ENCODE results near the gene RALY.
A peak's percentile ranks its signal among the peaks of the same experiment; 100 is the strongest.

RALY gene

GRCh38 chr20:33985830-33986229, 7.9 kb upstream of the RALY start:
- H3K27ac ChIP-seq = no peak overlapping the region
- no peak for DNase-seq (ENCODE audit: low read depth, low spot score)

DNA sequence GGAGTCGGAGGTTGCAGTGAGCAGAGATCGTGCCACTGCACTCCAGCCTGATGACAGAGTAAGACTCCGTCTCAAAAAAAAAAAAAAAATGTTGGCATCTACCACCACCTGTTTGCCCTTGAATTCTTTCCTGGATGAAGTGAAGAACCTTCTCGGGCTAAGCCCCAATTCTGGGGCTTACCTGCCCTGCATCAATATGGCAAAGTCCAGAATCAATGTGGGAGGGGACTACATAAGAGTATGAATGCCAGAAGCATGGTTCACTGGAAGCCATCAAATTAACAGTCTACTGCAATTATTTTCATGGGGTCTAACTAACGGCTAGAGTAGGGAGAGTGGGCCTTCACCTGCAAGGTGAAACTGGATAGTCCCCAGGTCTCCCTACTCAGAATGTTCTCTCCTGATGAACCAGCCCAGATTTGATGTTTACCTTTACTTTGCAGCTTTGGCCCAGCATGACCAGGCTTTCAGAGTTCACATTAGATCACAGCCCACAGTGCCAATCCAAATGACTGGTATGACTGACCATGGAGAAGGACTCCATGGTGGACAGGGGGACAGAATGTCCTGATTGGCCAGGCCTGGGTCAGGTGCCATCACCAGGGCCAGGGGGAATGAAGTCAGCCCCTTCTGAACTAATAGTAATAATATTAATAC, 7.0 kb upstream of the RALY start:
- no peak for DNase-seq (ENCODE audit: low read depth, low spot score)
- no peak overlapping the region for H3K27ac ChIP-seq

- H3K27ac ChIP-seq = no peak overlapping the region
Measured at GRCh38 chr20:33990075-33990474, 3.6 kb upstream of the RALY start.

GRCh38 chr20:33991502-33991901, 2.2 kb upstream of the RALY start:
- no peak for DNase-seq (ENCODE audit: low read depth, low spot score)
- H3K27ac ChIP-seq = no peak overlapping the region

More at GRCh38 chr20:33990075-33990474, 3.6 kb upstream of the RALY start:
- no peak for DNase-seq (ENCODE audit: low read depth, low spot score)

DNA sequence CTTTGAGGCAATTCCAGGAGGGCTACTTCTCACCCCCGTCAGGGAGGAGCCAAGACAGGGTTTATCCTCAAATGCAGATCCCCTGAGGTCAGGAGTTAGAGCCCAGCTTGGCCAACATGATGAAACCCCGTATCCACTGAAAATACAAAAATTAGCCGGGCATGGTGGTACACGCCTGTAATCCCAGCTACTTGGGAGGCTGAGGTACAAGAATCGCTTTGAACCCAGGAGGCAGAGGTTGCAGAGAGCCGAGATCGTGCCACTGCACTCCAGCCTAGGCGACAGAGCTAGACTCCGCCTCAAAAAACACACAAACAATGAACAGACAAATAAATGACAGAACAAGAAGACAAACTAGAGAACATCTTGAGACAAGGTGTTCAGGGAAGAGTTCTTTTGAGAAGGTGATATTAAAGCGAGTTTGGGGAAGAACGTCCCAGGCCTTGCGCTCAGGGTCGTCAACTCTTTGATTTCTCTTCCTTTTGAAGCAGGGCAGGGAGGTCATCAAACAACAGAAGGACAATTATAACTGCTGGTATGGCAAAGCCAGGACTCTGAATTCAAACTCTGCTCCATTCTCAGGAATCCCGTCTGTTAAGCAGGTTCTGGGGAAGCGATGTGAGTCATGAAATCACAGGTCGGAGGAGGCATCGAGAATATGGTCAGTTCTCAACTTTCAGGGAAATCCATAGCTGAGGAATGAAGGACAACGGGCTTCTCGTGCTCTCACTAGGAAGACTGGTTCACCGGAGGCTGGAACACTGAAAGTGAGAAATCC, 1.4 kb upstream of the RALY start:
- H3K27ac ChIP-seq = peak overlapping the region; percentile 92
- no peak for DNase-seq (ENCODE audit: low read depth, low spot score)

DNA sequence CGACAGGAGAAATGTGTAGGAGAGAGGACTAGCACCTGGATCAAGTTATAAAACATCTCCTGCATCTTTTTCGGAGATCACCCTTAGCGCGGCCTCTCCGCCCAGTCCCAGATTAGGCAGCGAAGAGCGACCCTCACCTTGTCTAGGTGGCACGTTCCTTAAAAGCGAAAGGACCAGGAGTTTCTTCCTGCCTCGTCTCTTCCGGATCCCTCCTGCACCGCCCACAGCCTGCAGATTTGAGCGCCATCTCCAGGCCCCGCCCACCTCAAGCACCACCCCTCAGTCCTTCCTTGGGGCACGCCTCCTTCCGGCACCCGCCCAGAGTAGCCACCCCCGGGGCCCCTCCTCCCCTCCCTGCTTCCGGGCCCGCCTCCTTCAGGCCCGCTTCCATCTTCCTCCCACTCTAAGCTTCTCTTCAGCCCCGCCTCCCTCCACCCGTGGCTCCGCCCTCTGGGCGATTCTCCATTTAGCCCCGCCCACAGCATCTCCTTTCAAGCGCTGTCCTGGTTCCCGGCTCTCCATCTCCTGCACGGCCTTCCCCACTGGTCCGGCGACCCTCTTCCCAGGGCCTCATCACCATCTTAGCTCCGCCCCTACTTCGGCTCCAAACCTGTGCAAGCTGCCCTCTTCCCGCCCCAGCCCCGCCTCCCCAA, 662 bp upstream of the RALY start:
- peak; percentile 87 for DNase-seq (ENCODE audit: low read depth, low spot score)
- H3K27ac ChIP-seq = peak overlapping the region; percentile 92

- H3K27ac ChIP-seq = peak overlapping the region; percentile 92
- DNase-seq (ENCODE audit: low read depth, low spot score) = no peak
Measured at GRCh38 chr20:33994222-33994913, 657 bp downstream of the RALY start.

DNA sequence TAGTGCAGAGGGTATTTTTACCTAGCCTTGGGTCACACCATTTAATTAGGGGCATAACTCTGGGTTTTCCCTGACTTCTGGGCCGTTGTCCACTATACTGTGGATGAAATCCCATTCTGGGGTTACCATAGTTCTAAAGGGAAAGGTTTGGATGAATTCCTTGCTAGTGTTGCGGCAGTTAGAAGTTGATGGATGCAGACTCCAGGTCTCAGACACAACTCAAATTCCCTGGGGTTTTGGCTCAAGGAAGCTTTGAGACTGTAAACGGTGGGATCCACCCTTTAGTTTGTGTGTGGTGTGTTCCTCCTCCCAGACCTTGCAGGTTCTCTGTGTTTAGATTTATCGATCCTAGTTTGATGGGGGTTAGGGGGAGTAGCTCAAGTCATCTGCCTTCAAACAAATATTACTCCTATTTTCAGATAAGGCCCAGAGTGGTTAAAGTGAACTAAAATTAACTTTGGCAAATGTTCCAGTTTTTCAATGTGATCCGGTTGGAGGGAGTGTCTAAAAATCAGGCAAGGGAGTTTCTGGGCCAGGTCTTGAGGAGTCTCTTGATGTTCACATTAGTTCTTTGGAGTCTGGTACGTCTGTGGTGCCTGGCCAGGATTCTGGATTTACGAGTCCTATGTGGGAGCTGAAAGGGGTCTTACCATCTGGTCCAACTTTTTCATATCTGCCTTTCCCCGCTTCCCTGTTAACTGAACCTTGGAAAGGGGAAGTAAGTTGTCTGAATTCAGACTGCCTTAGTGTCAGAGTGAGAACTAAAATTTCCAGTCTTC, 1.5 kb downstream of the RALY start:
- no peak for DNase-seq (ENCODE audit: low read depth, low spot score)
- peak overlapping the region; percentile 92 for H3K27ac ChIP-seq

DNA sequence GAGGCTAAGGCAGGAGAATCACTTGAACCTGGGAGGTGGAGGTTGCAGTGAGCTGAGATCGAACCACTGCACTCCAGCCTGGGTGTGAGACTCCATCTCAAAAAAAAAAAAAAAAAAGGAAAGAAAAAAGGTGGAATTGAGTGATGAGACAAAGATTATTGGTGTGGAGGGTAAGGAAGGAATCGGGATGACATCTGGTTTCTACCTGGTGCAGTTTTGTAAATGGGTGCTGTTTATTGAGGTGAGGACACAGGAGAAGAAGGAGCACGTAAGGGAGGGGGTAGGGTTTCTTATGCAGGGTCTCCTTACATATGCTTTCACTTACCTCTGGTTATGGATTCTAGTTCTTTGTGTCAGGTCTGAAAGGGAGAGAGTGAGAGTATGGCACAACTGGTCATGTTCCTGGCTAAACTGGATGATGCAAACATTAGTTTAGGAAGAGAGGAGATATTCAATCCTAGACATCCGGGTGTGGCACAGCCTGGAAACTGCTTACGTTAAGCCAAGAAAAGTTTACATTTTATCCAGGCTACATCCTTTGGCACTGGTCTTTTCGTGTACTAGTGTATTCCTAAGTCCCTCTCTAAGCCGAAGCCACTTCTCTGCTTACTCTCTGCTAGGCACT, 5.4 kb downstream of the RALY start:
- H3K27ac ChIP-seq = peak overlapping the region; percentile 9
- no peak for DNase-seq (ENCODE audit: low read depth, low spot score)

- no peak for DNase-seq (ENCODE audit: low read depth, low spot score)
- H3K27ac ChIP-seq = no peak overlapping the region
Measured at GRCh38 chr20:34001378-34001777, 7.7 kb downstream of the RALY start.

DNA sequence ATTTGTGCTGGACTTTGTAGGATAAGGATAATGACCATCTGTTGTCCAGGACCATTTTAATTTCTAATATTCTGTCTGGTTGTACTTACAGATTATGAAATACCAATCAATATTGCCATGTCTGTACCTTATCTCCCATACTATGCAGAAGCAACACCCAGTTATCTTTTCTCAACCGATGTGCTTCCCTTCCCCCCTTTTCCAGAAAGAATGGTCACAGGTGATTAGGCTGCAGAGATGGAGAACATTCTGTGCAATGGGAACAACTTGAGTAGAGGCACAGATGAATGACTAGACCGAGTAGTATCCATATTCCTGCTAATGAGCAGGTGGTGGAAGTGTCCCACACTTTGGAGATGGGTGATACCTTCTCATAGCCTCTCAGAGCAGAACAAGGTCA, 10.5 kb downstream of the RALY start:
- DNase-seq (ENCODE audit: low read depth, low spot score) = no peak
- no peak overlapping the region for H3K27ac ChIP-seq

- no peak overlapping the region for H3K27ac ChIP-seq
- DNase-seq (ENCODE audit: low read depth, low spot score) = no peak
Measured at GRCh38 chr20:34004790-34005457, 11.2 kb downstream of the RALY start.

DNA sequence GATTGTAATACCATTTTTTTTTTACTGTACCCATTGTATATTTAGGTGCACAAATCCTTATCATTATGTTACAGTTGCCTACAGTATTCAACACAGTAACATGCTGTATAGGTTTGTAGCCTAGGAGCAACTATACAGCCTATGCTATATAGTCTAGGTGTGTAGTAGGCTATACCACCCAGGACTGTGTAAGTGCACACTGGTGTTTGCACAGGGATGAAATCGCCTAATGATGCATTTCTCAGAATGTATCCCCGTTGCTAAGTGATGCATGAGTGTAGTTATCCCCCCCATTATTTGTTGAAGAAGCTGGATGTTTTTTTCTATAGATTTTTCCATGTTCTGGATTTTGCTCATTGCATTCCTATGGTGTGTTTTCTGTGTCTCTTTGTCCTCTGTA, 12.9 kb downstream of the RALY start:
- H3K27ac ChIP-seq = no peak overlapping the region
- no peak for DNase-seq (ENCODE audit: low read depth, low spot score)

GRCh38 chr20:34008477-34008876, 14.8 kb downstream of the RALY start:
- DNase-seq (ENCODE audit: low read depth, low spot score) = no peak
- H3K27ac ChIP-seq = no peak overlapping the region

GRCh38 chr20:34010405-34010931, 16.8 kb downstream of the RALY start:
- no peak for DNase-seq (ENCODE audit: low read depth, low spot score)
- H3K27ac ChIP-seq = no peak overlapping the region

DNA sequence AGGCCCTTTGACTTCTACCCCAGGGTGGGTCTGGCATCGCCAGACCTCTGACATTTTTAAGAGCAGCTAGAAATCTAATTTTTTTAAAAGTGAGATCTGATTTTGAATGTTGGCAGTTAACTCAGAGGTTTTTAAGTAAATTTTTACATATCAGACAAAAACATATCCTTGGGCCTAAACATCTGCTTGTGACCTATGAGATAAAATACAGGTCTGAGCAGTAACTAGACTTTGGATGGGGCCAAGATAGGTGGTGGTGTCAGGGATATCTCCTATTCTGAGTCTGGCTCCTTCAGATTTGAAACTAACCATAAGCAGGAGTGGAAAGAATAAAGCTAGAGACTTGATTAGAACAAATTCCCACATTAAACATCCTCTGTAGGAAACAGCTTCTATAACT, 17.6 kb downstream of the RALY start:
- DNase-seq (ENCODE audit: low read depth, low spot score) = no peak
- H3K27ac ChIP-seq = no peak overlapping the region

GRCh38 chr20:34012330-34012729, 18.6 kb downstream of the RALY start:
- DNase-seq (ENCODE audit: low read depth, low spot score) = no peak
- H3K27ac ChIP-seq = no peak overlapping the region

GRCh38 chr20:34012735-34013134, 19.0 kb downstream of the RALY start:
- DNase-seq (ENCODE audit: low read depth, low spot score) = no peak
- no peak overlapping the region for H3K27ac ChIP-seq

- DNase-seq (ENCODE audit: low read depth, low spot score) = no peak
- no peak overlapping the region for H3K27ac ChIP-seq
Measured at GRCh38 chr20:34013554-34013953, 19.8 kb downstream of the RALY start.
